HG03575 (cell line): ENCODE results near the gene DAND5.
A peak's percentile ranks its signal among the peaks of the same experiment; 100 is the strongest.
"Not testable (repeated sequence)": the region's sequence is repeated elsewhere in the genome, so short reads cannot be mapped to it uniquely, and the experiment has no call there.

Source experiments
- ATAC-seq: cut with Tn5 transposase; IDR thresholded peaks from one replicate; pipeline ENCODE4 v1.9.1; 2021; ENCODE audit not compliant: unreplicated experiment, insufficient number of reproducible peaks, low FRiP score; ENCODE audit errors: extremely low read depth

Gene DAND5

DNA sequence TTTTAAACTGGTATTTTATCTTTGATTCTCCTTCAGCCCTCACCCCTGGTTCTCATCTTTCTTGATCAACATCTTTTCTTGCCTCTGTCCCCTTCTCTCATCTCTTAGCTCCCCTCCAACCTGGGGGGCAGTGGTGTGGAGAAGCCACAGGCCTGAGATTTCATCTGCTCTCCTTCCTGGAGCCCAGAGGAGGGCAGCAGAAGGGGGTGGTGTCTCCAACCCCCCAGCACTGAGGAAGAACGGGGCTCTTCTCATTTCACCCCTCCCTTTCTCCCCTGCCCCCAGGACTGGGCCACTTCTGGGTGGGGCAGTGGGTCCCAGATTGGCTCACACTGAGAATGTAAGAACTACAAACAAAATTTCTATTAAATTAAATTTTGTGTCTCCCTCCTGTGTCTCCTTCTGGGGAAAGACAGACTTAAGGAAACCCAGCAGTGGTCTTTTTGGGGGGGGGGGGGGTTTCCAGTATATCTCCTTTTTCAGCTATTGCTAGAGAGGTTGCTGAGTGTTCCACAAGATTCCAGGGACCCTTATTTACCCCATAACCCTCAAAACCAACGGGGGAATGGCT lies 25.2 kb upstream of the DAND5 start:
- no peak for ATAC-seq

DNA sequence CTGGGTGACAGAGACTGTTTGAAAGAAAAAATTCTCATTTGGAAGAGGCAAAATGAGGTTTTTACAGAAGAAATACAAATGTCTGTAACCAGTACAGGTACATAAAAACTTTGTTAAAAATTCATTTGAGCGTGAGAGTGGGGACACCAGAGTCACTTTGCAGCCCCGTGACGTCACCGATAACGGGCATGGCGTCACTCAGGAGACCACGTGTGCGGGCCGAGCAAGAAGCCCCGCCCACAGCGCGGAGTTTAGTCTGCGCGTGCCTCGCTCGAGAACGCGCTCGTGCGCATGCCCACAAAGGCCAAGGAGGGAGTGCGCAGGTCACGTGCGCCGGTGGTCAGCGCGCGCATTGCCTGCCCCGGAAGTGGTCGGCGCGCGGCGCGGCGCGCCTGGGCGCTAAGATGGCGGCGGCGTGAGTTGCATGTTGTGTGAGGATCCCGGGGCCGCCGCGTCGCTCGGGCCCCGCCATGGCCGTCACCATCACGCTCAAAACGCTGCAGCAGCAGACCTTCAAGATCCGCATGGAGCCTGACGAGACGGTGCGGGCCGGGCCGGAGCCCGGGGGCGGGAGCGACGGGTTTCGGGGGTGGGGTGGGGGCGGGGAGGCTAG lies 23.8 kb upstream of the DAND5 start, which contains the start of gene RAD23A:
TSS of gene RAD23A (plus strand) at position 384 of the 613 bp plus-strand sequence. CDS start at position 471, 87 bp downstream.
- ATAC-seq = peak; percentile 36

DNA sequence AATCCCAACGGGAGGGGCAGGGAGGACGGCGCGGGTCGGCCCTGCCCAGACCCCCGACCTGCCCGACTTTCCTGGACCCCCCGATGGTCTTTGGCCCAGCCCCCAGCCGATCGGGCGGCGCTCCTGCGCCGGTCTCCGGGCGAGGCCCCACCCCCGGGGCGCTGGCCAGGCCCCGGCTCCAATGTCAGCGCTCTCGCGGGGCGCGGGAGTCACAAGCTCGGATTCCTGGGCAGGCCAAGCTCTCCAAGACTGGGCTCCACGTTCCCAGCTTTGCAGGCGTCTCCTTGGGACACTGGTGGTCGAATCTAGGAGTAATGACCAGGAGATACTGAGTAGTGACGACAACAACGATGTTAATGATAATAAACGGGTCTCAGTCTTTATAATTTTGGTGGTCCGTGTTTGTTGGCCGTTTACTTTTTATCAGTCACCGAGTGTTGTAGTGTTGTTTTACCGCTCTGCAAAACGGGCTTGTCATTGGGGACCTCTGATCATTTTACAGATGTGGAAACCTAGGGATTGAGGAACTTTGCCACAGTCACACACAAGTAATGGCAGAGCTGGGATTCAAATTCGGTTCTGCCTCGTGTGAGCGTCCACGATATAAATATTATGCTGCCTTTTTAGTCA lies 23.2 kb upstream of the DAND5 start:
- ATAC-seq = no peak

DNA sequence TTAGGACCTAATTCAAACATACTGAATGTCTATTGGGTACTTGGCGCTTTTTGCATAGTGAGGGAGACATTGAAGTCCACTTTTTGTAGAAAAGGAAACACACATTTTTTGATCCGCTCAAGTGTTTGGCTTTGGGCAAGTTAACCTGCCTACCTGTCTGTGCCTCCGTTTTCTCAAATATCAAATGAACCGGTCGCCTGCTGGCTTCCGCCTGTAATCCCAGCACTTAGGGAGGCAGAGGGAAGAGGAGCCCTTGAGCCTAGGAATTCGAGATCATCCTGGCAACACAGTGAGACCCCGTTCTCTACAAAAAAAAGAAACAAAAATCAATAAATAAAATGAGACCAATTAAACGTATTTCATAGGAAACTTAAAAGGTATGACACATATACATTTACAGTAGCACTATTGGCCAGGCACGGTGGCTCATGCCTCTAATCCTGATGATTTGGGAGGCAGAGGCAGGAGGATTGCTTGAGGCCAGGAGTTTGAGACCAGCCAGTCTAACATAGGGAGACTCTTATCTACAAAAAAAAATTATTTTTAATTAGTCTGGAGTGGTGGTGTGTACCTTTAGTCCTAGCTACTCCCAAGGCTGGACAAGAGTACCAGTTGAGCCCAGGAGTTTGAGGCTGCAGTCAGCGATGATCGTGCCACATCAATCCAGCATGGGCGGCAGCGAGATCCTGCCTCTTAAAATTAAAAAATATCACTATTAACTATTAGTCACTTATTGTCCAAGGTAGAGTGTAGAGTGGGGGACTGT lies 22.5 kb upstream of the DAND5 start:
- no peak for ATAC-seq

DNA sequence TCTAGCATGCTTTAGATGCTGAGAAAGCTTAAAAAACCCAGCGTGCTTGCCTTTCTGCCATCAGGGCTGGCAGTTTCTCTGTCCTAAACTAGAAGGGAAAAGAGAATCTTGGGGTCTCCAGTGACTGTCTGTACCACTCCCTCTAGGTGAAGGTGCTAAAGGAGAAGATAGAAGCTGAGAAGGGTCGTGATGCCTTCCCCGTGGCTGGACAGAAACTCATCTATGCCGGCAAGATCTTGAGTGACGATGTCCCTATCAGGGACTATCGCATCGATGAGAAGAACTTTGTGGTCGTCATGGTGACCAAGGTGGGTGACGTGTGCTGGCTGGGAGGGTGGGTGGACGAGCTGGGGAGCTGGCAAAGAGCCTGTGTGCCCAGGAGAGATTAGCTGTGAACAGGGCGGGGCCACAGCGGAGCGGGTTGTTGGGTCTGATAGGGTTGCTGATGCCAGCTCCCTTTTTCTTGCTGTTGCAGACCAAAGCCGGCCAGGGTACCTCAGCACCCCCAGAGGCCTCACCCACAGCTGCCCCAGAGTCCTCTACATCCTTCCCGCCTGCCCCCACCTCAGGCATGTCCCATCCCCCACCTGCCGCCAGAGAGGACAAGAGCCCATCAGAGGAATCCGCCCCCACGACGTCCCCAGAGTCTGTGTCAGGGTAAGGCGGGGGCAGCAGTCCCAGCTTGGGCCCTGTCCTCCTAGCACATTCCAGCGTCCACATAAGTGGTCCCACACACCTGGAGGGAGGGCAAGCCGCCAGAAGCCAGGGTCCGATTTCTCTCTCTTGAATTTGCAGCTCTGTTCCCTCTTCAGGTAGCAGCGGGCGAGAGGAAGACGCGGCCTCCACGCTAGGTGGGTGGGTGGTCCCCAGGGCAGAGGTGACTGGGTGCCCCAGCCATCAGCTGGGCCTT lies 21.4 kb upstream of the DAND5 start:
- no peak for ATAC-seq

DNA sequence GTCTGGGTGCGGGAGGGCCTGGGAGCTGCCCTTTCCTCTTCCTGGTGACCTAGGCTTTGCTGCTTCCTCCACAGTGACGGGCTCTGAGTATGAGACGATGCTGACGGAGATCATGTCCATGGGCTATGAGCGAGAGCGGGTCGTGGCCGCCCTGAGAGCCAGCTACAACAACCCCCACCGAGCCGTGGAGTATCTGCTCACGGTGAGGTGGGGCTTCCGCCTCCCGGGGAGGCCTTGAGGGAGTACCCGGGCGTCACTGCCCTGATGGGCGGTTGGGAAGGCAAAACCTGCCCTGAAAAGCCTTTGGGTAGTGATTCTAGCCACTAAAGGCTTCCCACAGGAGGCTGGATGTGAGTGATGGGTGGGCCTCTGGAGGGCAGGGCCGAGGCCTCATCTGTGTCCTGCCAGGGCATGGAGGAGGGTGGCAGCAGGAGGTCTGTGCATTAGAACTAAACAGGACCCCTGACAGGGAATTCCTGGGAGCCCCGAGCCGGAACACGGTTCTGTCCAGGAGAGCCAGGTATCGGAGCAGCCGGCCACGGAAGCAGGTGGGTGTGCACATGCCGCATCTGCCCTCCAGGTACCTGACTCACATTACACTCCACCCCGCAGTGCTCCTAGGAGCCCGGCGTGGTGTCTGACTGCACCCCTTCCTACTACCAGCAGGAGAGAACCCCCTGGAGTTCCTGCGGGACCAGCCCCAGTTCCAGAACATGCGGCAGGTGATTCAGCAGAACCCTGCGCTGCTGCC lies 20.6 kb upstream of the DAND5 start:
- no peak for ATAC-seq

DNA sequence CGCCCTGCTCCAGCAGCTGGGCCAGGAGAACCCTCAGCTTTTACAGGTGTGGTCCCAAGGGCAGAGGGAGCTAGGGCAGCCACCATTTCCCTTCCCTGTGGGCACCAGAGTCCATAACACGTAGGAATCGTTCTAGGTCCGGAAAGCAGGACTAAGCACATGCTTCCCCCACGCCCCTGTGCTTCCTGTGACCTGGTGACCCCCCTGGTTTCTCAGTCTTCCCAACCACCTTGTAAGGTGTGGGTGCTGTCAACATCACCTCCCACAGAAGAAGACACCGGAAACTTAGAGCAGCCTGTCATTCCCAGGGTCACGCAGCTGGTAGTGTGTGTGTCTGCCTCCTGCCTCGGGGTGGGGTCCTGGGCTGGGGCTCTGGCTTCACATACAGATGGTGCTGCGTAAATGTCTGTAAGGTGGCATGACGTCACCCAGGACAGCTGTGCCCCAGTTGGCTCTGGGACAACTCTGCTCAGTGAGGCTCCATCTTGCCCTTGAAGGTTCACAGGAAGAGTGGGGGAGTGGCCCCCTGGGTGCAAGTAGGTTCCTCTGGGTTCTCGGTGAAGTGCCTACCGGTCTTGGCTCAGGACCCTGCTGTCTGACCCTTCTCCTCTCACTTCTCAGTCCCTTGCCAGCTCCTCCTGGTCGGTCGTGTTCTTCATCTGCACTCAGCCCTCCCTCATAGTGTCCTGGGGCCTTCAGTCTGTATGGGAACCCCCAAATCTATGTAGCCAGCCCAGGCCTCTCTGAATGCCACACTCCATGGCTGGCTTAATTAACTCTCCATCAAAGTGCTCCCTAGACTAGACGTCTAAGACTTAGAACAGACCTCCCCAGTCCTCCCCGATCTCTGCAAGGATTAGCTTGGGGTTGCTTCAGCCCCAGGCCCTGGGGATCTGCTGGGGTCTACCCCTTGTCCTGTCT lies 19.8 kb upstream of the DAND5 start:
- ATAC-seq = no peak

DNA sequence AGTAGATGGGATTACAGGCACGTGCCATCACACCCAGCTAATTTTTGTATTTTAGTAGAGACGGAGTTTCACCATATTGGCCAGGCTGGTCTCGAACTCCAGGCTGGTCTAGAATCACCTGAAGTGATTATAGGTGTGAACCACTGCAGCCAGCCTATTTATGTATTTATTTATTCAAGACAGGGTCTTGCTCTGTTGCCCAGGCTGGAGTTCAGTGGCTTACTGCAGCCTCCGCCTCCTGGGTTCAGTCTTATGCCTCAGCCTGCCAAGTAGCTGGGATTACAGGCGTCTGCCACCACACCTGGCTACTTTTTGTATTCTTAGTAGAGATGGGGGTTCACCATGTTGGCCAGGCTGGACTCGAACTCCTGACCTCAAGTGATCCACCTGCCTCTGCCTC lies 17.3 kb upstream of the DAND5 start:
- not testable (repeated sequence) for ATAC-seq

DNA sequence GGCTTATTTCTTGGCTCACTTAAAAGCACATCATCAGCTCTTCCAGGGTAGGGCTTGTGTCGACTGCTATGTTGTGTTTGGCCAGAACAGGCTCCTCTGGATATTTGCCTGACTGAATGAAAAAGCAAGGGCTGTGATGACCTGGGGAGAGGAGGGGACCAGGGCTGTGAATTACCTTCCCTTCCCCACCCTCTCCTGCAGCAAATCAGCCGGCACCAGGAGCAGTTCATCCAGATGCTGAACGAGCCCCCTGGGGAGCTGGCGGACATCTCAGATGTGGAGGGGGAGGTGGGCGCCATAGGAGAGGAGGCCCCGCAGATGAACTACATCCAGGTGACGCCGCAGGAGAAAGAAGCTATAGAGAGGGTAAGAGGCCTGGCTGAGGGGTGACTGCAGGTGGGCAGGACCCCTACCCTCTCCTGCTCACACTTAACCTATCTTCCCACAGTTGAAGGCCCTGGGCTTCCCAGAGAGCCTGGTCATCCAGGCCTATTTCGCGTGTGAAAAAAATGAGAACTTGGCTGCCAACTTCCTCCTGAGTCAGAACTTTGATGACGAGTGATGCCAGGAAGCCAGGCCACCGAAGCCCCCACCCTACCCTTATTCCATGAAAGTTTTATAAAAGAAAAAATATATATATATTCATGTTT lies 16.8 kb upstream of the DAND5 start:
- no peak for ATAC-seq

DNA sequence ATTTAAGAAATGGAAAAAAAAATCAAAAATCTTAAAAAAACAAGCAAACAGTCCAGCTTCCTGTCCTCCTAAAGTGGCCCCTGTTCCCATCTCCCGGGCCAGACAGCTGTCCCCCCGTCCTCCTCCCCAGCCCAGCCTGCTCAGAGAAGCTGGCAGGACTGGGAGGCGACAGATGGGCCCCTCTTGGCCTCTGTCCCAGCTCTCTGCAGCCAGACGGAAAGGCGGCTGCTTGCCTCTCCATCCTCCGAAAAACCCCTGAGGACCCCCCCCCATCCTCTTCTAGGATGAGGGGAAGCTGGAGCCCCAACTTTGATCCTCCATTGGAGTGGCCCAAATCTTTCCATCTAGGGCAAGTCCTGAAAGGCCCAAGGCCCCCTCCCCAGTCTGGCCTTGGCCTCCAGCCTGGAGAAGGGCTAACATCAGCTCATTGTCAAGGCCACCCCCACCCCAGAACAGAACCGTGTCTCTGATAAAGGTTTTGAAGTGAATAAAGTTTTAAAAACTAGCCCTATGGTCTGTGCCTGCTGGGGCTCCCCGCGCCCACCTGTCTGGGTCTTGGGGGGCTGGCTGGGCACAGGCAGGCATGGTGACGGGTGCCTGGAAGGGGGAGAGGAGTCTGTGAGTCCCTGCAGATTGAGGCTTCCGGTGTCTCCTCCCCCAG lies 16.1 kb upstream of the DAND5 start:
- ATAC-seq = no peak

DNA sequence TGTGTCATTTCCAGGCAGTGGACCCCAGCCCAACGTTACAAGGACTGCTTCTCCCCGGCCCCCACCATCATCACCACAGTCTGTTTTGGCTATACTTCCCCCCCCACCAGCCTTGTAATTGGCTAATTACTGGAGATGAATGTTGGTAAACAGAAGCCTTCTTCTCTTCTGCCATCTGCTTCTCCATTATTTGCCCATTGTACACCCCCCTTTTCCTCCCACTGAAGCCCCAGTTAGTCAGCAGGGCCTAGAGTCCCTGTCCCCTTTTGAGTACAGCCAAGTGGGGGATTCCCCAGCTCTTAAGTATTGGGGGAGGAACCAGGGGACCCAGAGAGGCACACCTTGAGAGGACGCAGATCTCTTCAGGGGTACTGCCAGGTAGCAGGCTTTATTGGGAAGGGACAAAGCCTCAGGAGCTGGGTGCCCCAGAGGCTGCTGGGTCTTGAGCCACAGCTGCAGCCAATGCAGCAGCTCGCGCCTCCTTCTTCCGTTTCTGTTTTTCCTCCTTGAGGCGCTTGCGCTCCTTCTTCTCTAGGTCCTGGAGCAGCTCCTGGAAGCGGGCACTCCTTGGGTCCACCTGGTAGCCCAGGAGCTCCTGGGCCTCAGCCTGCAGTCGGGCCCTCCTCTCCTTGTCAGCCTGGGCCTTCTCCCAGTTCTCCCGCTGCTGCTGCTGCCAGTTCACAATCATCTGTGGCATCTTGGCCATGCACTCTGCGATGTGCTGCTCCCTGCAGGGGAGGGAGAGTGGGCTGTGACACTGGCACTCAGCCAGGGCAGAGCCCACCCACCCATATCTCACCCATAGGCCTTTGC lies 15.4 kb upstream of the DAND5 start:
- no peak for ATAC-seq

DNA sequence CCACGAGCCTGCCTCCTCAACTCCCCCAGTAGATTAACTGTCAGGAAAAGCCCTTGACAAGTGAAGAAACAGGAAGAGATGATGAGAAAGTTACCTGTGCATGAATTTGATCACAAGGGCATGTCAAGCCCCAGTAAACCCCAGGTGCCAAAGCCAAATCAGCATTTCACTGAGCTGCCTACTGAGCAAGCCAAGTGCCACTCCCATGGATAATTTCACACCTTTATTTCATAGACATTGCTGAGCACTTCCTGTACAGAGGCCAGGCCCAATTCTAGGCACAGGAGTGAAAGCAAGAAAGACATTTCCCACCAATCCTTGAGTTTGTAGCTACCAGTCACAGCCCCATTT lies 14.8 kb upstream of the DAND5 start:
- no peak for ATAC-seq

DNA sequence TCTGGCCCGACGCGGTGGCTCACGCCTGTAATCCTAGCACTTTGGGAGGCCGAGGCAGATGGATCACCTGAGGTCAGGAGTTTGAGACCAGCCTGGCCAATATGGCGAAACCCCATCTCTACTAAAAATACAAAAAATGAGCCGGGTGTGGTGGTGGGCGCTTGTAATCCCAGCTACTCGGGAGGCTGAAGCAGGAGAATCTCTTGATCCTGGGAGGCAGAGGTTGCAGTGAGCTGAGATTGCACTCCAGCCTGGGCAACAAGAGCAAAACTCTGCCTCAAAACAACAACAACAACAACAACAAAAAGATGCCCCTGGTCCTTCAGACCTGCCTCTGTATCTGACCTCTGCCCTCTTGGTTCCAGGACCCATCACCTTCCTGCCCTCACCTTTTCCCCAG lies 13.8 kb upstream of the DAND5 start:
- ATAC-seq = not testable (repeated sequence)

DNA sequence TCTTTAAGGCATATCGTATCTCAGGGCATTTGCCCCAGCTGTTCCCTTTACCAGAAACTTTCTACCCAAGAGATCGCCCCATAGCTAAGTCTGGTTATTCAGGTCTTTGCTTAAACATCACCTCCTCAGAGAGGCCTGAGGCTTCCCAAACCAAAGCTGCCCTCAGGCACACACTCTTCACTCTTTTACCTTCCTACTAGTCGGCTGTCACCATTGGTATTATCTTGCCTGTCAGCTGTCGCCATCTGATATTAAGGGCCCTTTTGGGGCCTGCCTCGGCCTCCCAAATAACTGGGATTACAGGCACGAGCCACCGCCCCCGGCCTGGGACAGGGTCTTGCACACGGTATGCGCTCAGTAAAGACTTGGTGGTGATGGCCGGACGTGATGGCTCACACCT lies 13.4 kb upstream of the DAND5 start:
- ATAC-seq = no peak

DNA sequence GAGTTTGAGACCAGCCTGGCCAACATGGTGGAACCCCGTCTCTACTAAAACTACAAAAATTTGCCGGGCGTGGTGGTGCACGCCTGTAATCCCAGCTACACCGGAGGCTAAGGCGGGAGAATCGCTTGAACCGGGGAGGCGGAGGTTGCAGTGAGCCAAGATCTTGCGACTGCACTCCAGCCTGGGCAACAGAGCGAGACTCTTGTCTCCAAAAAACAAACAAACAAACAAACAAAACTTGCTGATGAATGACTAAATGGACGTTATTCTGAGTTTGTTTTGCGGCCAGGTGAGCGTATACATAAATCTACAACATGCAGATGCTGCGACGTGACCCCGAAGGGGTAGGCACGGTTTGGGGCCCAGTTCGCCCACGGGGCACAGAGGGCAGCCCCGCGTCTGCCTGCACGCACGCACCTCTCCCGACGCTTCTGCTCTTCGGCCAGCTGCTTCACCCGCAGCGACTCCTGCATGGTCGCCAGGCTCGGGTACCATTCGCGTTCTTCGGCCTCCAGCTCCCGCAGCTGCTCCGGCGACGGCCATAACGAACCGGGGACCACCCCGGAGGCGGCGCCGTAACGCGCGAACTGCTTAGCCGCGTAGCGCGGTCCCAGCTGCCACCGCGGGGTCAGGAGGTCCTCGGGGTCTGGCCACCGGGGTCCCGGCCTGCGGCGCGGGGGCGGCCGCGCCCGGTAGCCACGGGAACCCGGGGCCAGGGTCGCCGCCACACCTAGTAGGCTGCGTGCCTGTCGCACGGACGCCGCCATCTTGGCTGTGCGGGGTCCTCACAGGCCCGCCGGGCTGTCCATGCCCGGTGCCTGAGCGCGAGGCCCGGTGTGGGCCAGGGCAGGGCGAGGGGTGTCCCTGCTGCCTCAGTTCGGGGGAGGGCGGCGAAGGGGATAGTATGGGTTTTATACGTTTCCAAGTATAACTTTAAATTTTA lies 12.7 kb upstream of the DAND5 start, which contains the start of gene GADD45GIP1:
TSS of gene GADD45GIP1 (minus strand) at position 778 of the 943 bp plus-strand sequence. CDS start at position 767, 11 bp downstream.
- ATAC-seq = no peak
